ENCODE results near the gene SLAIN2.

- TF ChIP-seq EP300 (IDR thresholded peaks at IDR 0.05) (no peak), POLR2AphosphoS5 (IDR thresholded peaks at IDR 0.05) (no peak), CTCF (IDR thresholded peaks at IDR 0.05) (peak in 2 of 4 experiments; percentile 32 to 57)
These were observed 104.4 kb downstream of the SLAIN2 start for GRCh38 chr4:48445704-48446103.
